Ishikawa (cell line): ENCODE measurements around the gene ACACA.

Source experiments
- EP300 ChIP-seq: IDR thresholded peaks from 2 replicates; pipeline ENCODE4 v1.6.1; 2012; ENCODE audit warnings: borderline replicate concordance
- MAX ChIP-seq: IDR thresholded peaks from 2 replicates; pipeline ENCODE4 v1.6.1; 2012
- RAD21 ChIP-seq: IDR thresholded peaks from 2 replicates; pipeline ENCODE4 v1.6.1; 2012; ENCODE audit warnings: low read depth
- TEAD4 ChIP-seq: IDR thresholded peaks from 2 replicates; pipeline ENCODE4 v1.6.1; 2012
- YY1 ChIP-seq: IDR thresholded peaks from 2 replicates; pipeline ENCODE4 v1.6.1; 2012; ENCODE audit warnings: low read depth

DNA sequence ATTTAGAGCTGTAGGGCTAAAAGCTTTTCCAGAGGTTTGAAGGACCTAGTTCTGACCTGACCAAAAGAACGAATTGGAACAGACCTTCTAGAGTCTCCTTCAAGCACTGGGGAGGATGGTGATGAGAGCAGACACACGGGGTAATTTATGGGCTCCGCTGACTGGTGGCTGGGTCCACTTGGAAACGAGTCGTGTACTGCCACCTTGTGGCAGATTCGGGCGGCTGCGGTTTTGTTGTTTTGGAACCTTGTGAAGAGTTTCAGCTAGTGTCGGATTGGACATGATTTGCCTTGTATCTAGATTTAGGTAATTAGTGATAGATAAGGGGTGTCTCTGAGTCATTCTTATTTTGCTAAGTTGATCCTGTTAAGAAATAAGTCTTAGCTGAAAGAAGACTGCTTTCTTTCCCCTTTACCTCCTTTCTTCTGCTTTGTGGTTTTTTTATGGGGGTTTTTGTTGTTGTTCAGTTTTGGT lies 359.0 kb downstream of the ACACA start:
- TF ChIP-seq RAD21 (peak; percentile 89), YY1 (no peak), TEAD4 (no peak), MAX (no peak), EP300 (no peak)
